A549 (cell line): Measurements from ENCODE around the gene FAM50B. TPM values are rescaled to one million over a fixed set of nuclear protein-coding genes. Genes with fewer than 3 reads are reported as not detected.

ENCODE experiments used
- ATAC-seq, 2 experiments: fragments of 200-7000 bp in 1 of 2; fragments of >200 bp in 1 of 2; cut with Nextera tagmentation in 1 of 2; cut with Tn5 transposase in 1 of 2; 3 replicates each; pipeline versions ENCODE4 v1.8.0 to v1.9.1; 2018 to 2020; ENCODE audit warnings: mild to moderate bottlenecking in 1 of 2, moderate library complexity in 1 of 2
- CTCF ChIA-PET: fragments of 300-600 bp; sonication (Branson Sonifier 250); formaldehyde crosslinking; extraction: SDS; loops from one replicate; lab custom pipeline; 2021; ENCODE audit warnings: antibody characterized with exemption, inconsistent platforms; lab: Yijun Ruan, JAX
- POLR2A ChIA-PET: fragments of 350-600 bp; formaldehyde crosslinking; extraction: SDS; loops from one replicate; lab custom pipeline; 2021; ENCODE audit warnings: antibody characterized with exemption, inconsistent platforms; lab: Yijun Ruan, JAX
- DNase-seq, 2 experiments: peaks; one replicate each; pipeline versions ENCODE4 v3.0.0 to v3.0.0-alpha.2; 2011 to 2016; ENCODE audit warnings: low read depth in 1 of 2, low spot score in 1 of 2
- FAIRE-seq: peaks from 2 replicates; lab custom pipeline; 2011; peaks lifted over from hg19 to GRCh38; lab: Jason Lieb, UNC
- H3K27ac ChIP-seq, 2 experiments: fragments of >200 bp; sonication (Bioruptor Twin); formaldehyde crosslinking; 3 replicates each; pipeline ENCODE4 v1.5.1; 2016 to 2017
- H3K4me1 ChIP-seq: fragments of >200 bp; sonication (Bioruptor Twin); formaldehyde crosslinking; 3 replicates; pipeline ENCODE4 v1.6.1; 2016
- H3K4me2 ChIP-seq: fragments of >200 bp; sonication (Bioruptor Twin); formaldehyde crosslinking; 3 replicates; pipeline ENCODE4 v1.6.1; 2016
- H3K4me3 ChIP-seq: fragments of >200 bp; sonication (Bioruptor Twin); formaldehyde crosslinking; 3 replicates; pipeline ENCODE4 v1.5.1; 2016
- H3K9me3 ChIP-seq: fragments of >200 bp; sonication (Bioruptor Twin); formaldehyde crosslinking; 3 replicates; pipeline ENCODE4 v1.6.1; 2016
- BHLHE40 ChIP-seq: IDR thresholded peaks from 2 replicates; pipeline ENCODE4 v1.6.1; 2012; ENCODE audit warnings: low read depth, low read length, inconsistent platforms
- CBX2 ChIP-seq: fragments of 200-600 bp; sonication (generic); IDR thresholded peaks from 2 replicates; pipeline ENCODE4 v1.6.1; 2016; ENCODE audit warnings: low read depth, mild to moderate bottlenecking, borderline replicate concordance
- CEBPB ChIP-seq, 2 experiments: fragments of >200 bp in 1 of 2; sonication (Bioruptor Twin) in 1 of 2; formaldehyde crosslinking in 1 of 2; IDR thresholded peaks; 2 replicates each; pipeline ENCODE4 v1.6.1; 2012 to 2016
- ELK1 ChIP-seq: fragments of 150-350 bp; IDR thresholded peaks from 2 replicates; pipeline ENCODE4 v1.6.1; 2014; ENCODE audit warnings: low read depth, mild to moderate bottlenecking, low read length
- FOSL2 ChIP-seq, 2 experiments: fragments of 450-650 bp in 1 of 2; fragments of >200 bp in 1 of 2; sonication (Bioruptor Twin) in 1 of 2; formaldehyde crosslinking; IDR thresholded peaks; 2 replicates each; pipeline versions ENCODE4 v1.5.0 to v1.6.1; 2016 to 2020; ENCODE audit warnings: mild to moderate bottlenecking in 1 of 2, moderate library complexity in 1 of 2
- FOXS1 ChIP-seq: fragments of 250-450 bp; sonication (Bioruptor Pico); IDR thresholded peaks from 2 replicates; pipeline ENCODE4 v1.5.0; 2020; ENCODE audit warnings: mild to moderate bottlenecking, moderate library complexity
- HEYL ChIP-seq: fragments of 250-450 bp; sonication (Bioruptor Pico); IDR thresholded peaks from 2 replicates; pipeline ENCODE4 v1.8.0; 2021; ENCODE audit warnings: mild to moderate bottlenecking, moderate library complexity
- HOXA7 ChIP-seq: fragments of 250-450 bp; sonication (Bioruptor Pico); IDR thresholded peaks from 2 replicates; pipeline ENCODE4 v1.5.0; 2020; ENCODE audit warnings: mild to moderate bottlenecking, moderate library complexity
- JUN ChIP-seq, 2 experiments: fragments of >200 bp; sonication (Bioruptor Twin); formaldehyde crosslinking; IDR thresholded peaks; 2 replicates in 1 of 2; 3 replicates in 1 of 2; pipeline ENCODE4 v1.6.1; 2016 to 2017
- POLR2AphosphoS2 ChIP-seq: conservative IDR thresholded peaks from 2 replicates; pipeline ENCODE4 v1.6.1; 2012; ENCODE audit warnings: low read length, improper control_type of control experiment, inconsistent platforms
- RARB ChIP-seq: fragments of 250-450 bp; sonication (Bioruptor Pico); IDR thresholded peaks from 2 replicates; pipeline ENCODE4 v1.8.0; 2021; ENCODE audit warnings: mild to moderate bottlenecking, moderate library complexity
- RNF2 ChIP-seq: fragments of 200-600 bp; sonication (generic); IDR thresholded peaks from 2 replicates; pipeline ENCODE4 v1.6.1; 2016; ENCODE audit warnings: low read depth, mild to moderate bottlenecking, antibody characterized with exemption, moderate library complexity, borderline replicate concordance
- SREBF2 ChIP-seq: fragments of 450-650 bp; IDR thresholded peaks from 2 replicates; pipeline ENCODE4 v1.6.1; 2014; ENCODE audit warnings: mild to moderate bottlenecking, moderate library complexity
- USF2 ChIP-seq: fragments of 450-650 bp; IDR thresholded peaks from 2 replicates; pipeline ENCODE4 v1.6.1; 2014; ENCODE audit warnings: antibody characterized with exemption
- ZNF302 ChIP-seq: fragments of 250-450 bp; sonication (Bioruptor Pico); IDR thresholded peaks from 2 replicates; pipeline ENCODE4 v1.9.0; 2021; ENCODE audit warnings: inconsistent platforms, mild to moderate bottlenecking, moderate library complexity
- WGBS: methylation state at CpG from one replicate; pipeline ENCODE4 v1.1.6; 2017; ENCODE audit errors: missing lambda C conversion rate; 5-methylcytosine and 5-hydroxymethylcytosine counted together
- polyA plus RNA-seq, 4 experiments: library from polyadenylated mRNA; depleted of rRNA in 3 of 4; stranded (reverse); fragments of >200 nt; fragmentation: RNase III in 1 of 4; extraction: RNeasy Plus Mini Kit Qiagen cat#74134 plus additional on column Dnase treatment in 1 of 4; gene quantifications; 2 replicates in 3 of 4; 3 replicates in 1 of 4; pipeline ENCODE4 v1.2.3, GENCODE V29; 2011 to 2017

FAM50B gene
- polyA plus RNA-seq, 2 of the 4 experiments (the other 2 are of a cell fraction) = 5.1 to 6.4 TPM

- TF ChIP-seq HEYL (CRISPR knock-in tag) (no peak), JUN (IDR thresholded peaks at IDR 0.05) (no peak), FOXS1 (CRISPR knock-in tag) (no peak), RARB (CRISPR knock-in tag) (no peak), CEBPB (IDR thresholded peaks at IDR 0.05) (no peak), HOXA7 (CRISPR knock-in tag) (no peak), FOSL2 (IDR thresholded peaks at IDR 0.05) (no peak), FOSL2 (CRISPR knock-in tag; IDR thresholded peaks at IDR 0.05) (no peak), SREBF2 (no peak), POLR2AphosphoS2 (no peak), USF2 (no peak), ELK1 (no peak), BHLHE40 (no peak), CBX2 (no peak)
- TF ChIP-seq, all 56 proteins: peak for 0
- Histone ChIP-seq H3K27ac (peak overlapping the region in 1 of 2 experiments; percentile 21; a peak in 1 of 6 replicates), H3K9me3 (no peaks in the 10 kb centered on the region), H3K4me1 (peaks cover 9% of the 10 kb centered on the region), H3K4me2 (no peak overlapping the region), H3K4me3 (no peak overlapping the region)
- CTCF ChIA-PET = interaction anchor here (1.4 to 2.4 kb wide), 4 partner anchors 12 to 79 kb away, joined by 3 to 9 read pairs (median 5); partner anchors contain the start of gene FAM50B
- POLR2A ChIA-PET = no interaction called here
- 91% methylated on average over 6 of the region's 8 CpGs for WGBS
- DNase-seq (no peak), FAIRE-seq (no peak), ATAC-seq (no peak)
Observed at GRCh38 chr6:3820563-3820962, 28.6 kb upstream of the FAM50B start.

GRCh38 chr6:3822747-3823445 is 26.3 kb upstream of the FAM50B start:
- no peak for FAIRE-seq
- Histone ChIP-seq H3K27ac (0 out of 6 replicates have a peak overlapping the region, but pooled peaks of 1 of the 2 experiments have one; percentile 10), H3K4me3 (no peak overlapping the region), H3K4me1 (peaks cover 22% of the 10 kb centered on the region), H3K4me2 (no peak overlapping the region), H3K9me3 (no peaks in the 10 kb centered on the region)
- no peak for ATAC-seq
- ChIA-PET POLR2A (no interaction called here), CTCF (interaction anchor here (4.9 kb wide), 1 partner anchor 27 kb away, joined by 28 read pairs; the partner anchor contains the start of gene FAM50B)
- TF ChIP-seq RNF2 = no peak
- no peak for TF ChIP-seq ZNF302 (CRISPR knock-in tag)
- no peak for TF ChIP-seq ELK1
- TF ChIP-seq BHLHE40 = no peak
- WGBS = 86% methylated on average over 14 of the region's 14 CpGs
- no peak for DNase-seq

GRCh38 chr6:3823671-3824070 is 25.5 kb upstream of the FAM50B start:
- H3K9me3 ChIP-seq = no peaks in the 10 kb centered on the region
- DNase-seq (no peak), FAIRE-seq (no peak)
- no peak overlapping the region for H3K27ac ChIP-seq
- CTCF ChIA-PET = interaction anchor here (4.9 kb wide), 1 partner anchor 26 kb away, joined by 28 read pairs; the partner anchor contains the start of gene FAM50B
- POLR2A ChIA-PET = no interaction called here
- WGBS = 96% methylated on average over 6 of the region's 6 CpGs
- peaks cover 22% of the 10 kb centered on the region for H3K4me1 ChIP-seq
- no peak for TF ChIP-seq USF2
- TF ChIP-seq, all 56 proteins: peak for 0
- no peak for ATAC-seq
- Histone ChIP-seq H3K4me3 (no peak overlapping the region), H3K4me2 (no peak overlapping the region)
